Activated gamma-delta T cell treated with anti-CD3 and anti-CD28 coated beads, Interleukin-2, amount 50 U/mL, for 16 hours (primary cell): ENCODE measurements around the gene AP4B1.
"Not testable (repeated sequence)": the region's sequence is repeated elsewhere in the genome, so short reads cannot be mapped to it uniquely, and the experiment has no call there.

Experiments used
- DNase-seq: peaks from one replicate; pipeline ENCODE4 v3.0.0-alpha.2; 2020; ENCODE audit warnings: low read depth

AP4B1 gene

GRCh38 chr1:113904674-113905434 is at the start of gene AP4B1, which contains the start of gene DCLRE1B:
Gene AP4B1 (minus strand): TSS chr1:113904799. CDS start chr1:113904717, 82 bp downstream.
Gene DCLRE1B (plus strand): TSS chr1:113905326. CDS start chr1:113905587, 261 bp downstream.
- peak; percentile 94 for DNase-seq

GRCh38 chr1:113951719-113952118 is 47.1 kb upstream of the AP4B1 start:
- no peak for DNase-seq

GRCh38 chr1:113950908-113951307 is 46.3 kb upstream of the AP4B1 start:
- DNase-seq = no peak

- no peak for DNase-seq
Observed at GRCh38 chr1:113949007-113949406, 44.4 kb upstream of the AP4B1 start.

GRCh38 chr1:113948151-113948550 is 43.6 kb upstream of the AP4B1 start:
- DNase-seq = not testable (repeated sequence)

GRCh38 chr1:113947388-113948107 is 42.9 kb upstream of the AP4B1 start:
- no peak for DNase-seq

- no peak for DNase-seq
Observed at GRCh38 chr1:113946678-113947387, 42.2 kb upstream of the AP4B1 start.

- no peak for DNase-seq
Observed at GRCh38 chr1:113946112-113946511, 41.5 kb upstream of the AP4B1 start.

- no peak for DNase-seq
Observed at GRCh38 chr1:113945329-113945728, 40.7 kb upstream of the AP4B1 start.

- DNase-seq = no peak
Observed at GRCh38 chr1:113943028-113943811, 38.6 kb upstream of the AP4B1 start.

- DNase-seq = no peak
Observed at GRCh38 chr1:113942527-113942926, 37.9 kb upstream of the AP4B1 start.

GRCh38 chr1:113941245-113941559 is 36.6 kb upstream of the AP4B1 start:
- no peak for DNase-seq

GRCh38 chr1:113940365-113941244 is 36.0 kb upstream of the AP4B1 start:
- DNase-seq = no peak

GRCh38 chr1:113938192-113938591 is 33.6 kb upstream of the AP4B1 start:
- DNase-seq = no peak

- DNase-seq = no peak
Observed at GRCh38 chr1:113937146-113937545, 32.5 kb upstream of the AP4B1 start.

- no peak for DNase-seq
Observed at GRCh38 chr1:113935970-113936369, 31.4 kb upstream of the AP4B1 start.

- DNase-seq = no peak
Observed at GRCh38 chr1:113935176-113935575, 30.6 kb upstream of the AP4B1 start.

- no peak for DNase-seq
Observed at GRCh38 chr1:113934511-113935055, 30.0 kb upstream of the AP4B1 start.

GRCh38 chr1:113934006-113934405 is 29.4 kb upstream of the AP4B1 start:
- DNase-seq = no peak

GRCh38 chr1:113931451-113931851 is 26.9 kb upstream of the AP4B1 start:
- DNase-seq = no peak
